Fibroblast of skin of abdomen (primary cell): ENCODE measurements around the gene RAD51B.

Experiments
- DNase-seq: peaks from one replicate; pipeline ENCODE4 v3.0.0-alpha.2; 2013

The RAD51B gene

GRCh38 chr14:68308726-68309520 is 489.3 kb downstream of the RAD51B start:
- peak; percentile 19 for DNase-seq

- no peak for DNase-seq
Observed at GRCh38 chr14:68309616-68310015, 490.0 kb downstream of the RAD51B start.

GRCh38 chr14:68312300-68312699 is 492.7 kb downstream of the RAD51B start:
- no peak for DNase-seq

GRCh38 chr14:68312884-68313610 is 493.5 kb downstream of the RAD51B start:
- DNase-seq: no peak

GRCh38 chr14:68314642-68315041 is 495.1 kb downstream of the RAD51B start:
- no peak for DNase-seq

GRCh38 chr14:68315081-68315480 is 495.5 kb downstream of the RAD51B start:
- DNase-seq: no peak

GRCh38 chr14:68316078-68316868 is 496.7 kb downstream of the RAD51B start:
- DNase-seq: no peak

- no peak for DNase-seq
Observed at GRCh38 chr14:68317239-68317638, 497.7 kb downstream of the RAD51B start.

- no peak for DNase-seq
Observed at GRCh38 chr14:68318828-68319227, 499.2 kb downstream of the RAD51B start.

- no peak for DNase-seq
Observed at GRCh38 chr14:68320495-68320894, 500.9 kb downstream of the RAD51B start.

- no peak for DNase-seq
Observed at GRCh38 chr14:68322940-68323620, 503.5 kb downstream of the RAD51B start.

GRCh38 chr14:68325267-68325807 is 505.8 kb downstream of the RAD51B start:
- no peak for DNase-seq

- no peak for DNase-seq
Observed at GRCh38 chr14:68327231-68327630, 507.7 kb downstream of the RAD51B start.

- DNase-seq: no peak
Observed at GRCh38 chr14:68328509-68328908, 508.9 kb downstream of the RAD51B start.

- peak; percentile 10 for DNase-seq
Observed at GRCh38 chr14:68331426-68331825, 511.8 kb downstream of the RAD51B start.

- DNase-seq: no peak
Observed at GRCh38 chr14:68331991-68332390, 512.4 kb downstream of the RAD51B start.

- no peak for DNase-seq
Observed at GRCh38 chr14:68333262-68333661, 513.7 kb downstream of the RAD51B start.

- DNase-seq: no peak
Observed at GRCh38 chr14:68335312-68335711, 515.7 kb downstream of the RAD51B start.

- DNase-seq: no peak
Observed at GRCh38 chr14:68336165-68336564, 516.6 kb downstream of the RAD51B start.

GRCh38 chr14:68337279-68337678 is 517.7 kb downstream of the RAD51B start:
- DNase-seq: no peak

GRCh38 chr14:68340262-68340661 is 520.7 kb downstream of the RAD51B start:
- DNase-seq: no peak
